Thoracic aorta (tissue), 2 donors: ENCODE results near the gene PBX2. TPM values are rescaled to one million over a fixed set of nuclear protein-coding genes. Genes with fewer than 3 reads are reported as not detected.

Experiments used
- ATAC-seq: fragments of 150-250 bp; one replicate; pipeline ENCODE4 v1.8.0; 2017; ENCODE audit warnings: low read depth; ENCODE audit not compliant: insufficient number of reproducible peaks, low FRiP score
- DNase-seq: peaks from one replicate; pipeline ENCODE4 v3.0.0-alpha.2; 2020; ENCODE audit warnings: low spot score
- H3K27ac ChIP-seq, 2 donors: fragments of 200-600 bp; sonication (generic); 1 replicate in 1 of 2; 2 replicates in 1 of 2; pipeline ENCODE4 v1.5.1; 2016; ENCODE audit warnings: mild to moderate bottlenecking in 2 of 2, moderate library complexity in 2 of 2
- H3K27me3 ChIP-seq: fragments of 200-600 bp; sonication (generic); replicated peaks from 2 replicates; pipeline ENCODE4 v1.6.0; 2016; ENCODE audit warnings: mild to moderate bottlenecking; ENCODE audit not compliant: insufficient read depth
- H3K36me3 ChIP-seq: fragments of 200-600 bp; sonication (generic); one replicate; pipeline ENCODE4 v1.5.1; 2016
- H3K4me1 ChIP-seq, 2 donors: fragments of 200-600 bp; sonication (generic); 1 replicate in 1 of 2; 2 replicates in 1 of 2; pipeline versions ENCODE4 v1.5.1 to v1.6.0; 2016; ENCODE audit warnings: low read depth in 2 of 2, mild to moderate bottlenecking in 1 of 2; ENCODE audit not compliant: control insufficient read depth in 1 of 2
- H3K4me3 ChIP-seq: fragments of 200-600 bp; sonication (generic); 2 replicates; pipeline ENCODE4 v1.5.1; 2016; ENCODE audit warnings: mild to moderate bottlenecking
- H3K9me3 ChIP-seq: fragments of 200-600 bp; sonication (generic); 2 replicates; pipeline ENCODE4 v1.5.1; 2016
- CTCF ChIP-seq: fragments of 200-600 bp; sonication (generic); IDR thresholded peaks from one replicate; pipeline ENCODE4 v1.5.1; 2019; ENCODE audit warnings: antibody characterized with exemption
- total RNA-seq, 2 donors: library from RNA; depleted of rRNA; stranded (reverse); fragments of >200 nt; gene quantifications; one replicate each; pipeline versions ENCODE4 v1.1.0 to v1.2.3, GENCODE V29; 2016

Gene PBX2
- total RNA-seq, 2 donors from 2014 or later, result 35.7 to 59.4 TPM

- ATAC-seq (no peak), DNase-seq (no peak)
- H3K9me3 ChIP-seq, result no peaks in the 10 kb centered on the region
- no peaks in the 10 kb centered on the region for H3K27me3 ChIP-seq
- H3K27ac ChIP-seq, result no peak overlapping the region
- no peak for TF ChIP-seq CTCF
- H3K4me1 ChIP-seq, result peaks cover 8 to 21% of the 10 kb centered on the region in 2 donors
- peaks cover 17% of the 10 kb centered on the region for H3K36me3 ChIP-seq
- no peak overlapping the region for H3K4me3 ChIP-seq
These were observed 16.8 kb downstream of the PBX2 start for GRCh38 chr6:32173051-32173727.

DNA sequence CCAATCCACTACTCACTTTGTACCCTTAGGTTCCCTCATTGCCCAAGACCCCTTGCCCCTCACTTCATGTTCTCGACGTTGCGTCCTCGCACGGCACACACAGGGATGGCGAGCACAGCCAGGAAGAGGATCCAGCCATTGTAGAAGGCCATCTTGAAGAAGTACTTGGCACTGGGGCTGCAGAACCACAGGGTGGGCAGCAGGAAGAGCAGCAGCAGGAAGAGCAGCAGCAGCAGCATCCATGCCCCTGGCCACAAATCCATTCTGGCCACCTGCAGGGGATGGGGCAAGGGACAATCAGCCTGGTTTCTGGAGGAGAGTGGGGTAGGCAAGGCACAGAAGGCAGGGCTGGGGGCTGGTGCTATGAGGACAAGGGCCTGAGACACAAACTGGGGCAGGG lies 18.8 kb downstream of the PBX2 start:
- no peak overlapping the region for H3K27ac ChIP-seq
- ATAC-seq, result no peak
- TF ChIP-seq CTCF, result no peak

GRCh38 chr6:32170294-32170693 lies 19.7 kb downstream of the PBX2 start:
- no peak for TF ChIP-seq CTCF
- peaks cover 28% of the 10 kb centered on the region for H3K36me3 ChIP-seq
- ATAC-seq (no peak), DNase-seq (no peak)
- peaks cover 3 to 10% of the 10 kb centered on the region in 2 donors for H3K4me1 ChIP-seq
- H3K4me3 ChIP-seq, result no peak overlapping the region
- H3K27me3 ChIP-seq, result no peaks in the 10 kb centered on the region
- H3K9me3 ChIP-seq, result no peaks in the 10 kb centered on the region
- no peak overlapping the region for H3K27ac ChIP-seq

More for the DNA sequence above, 18.8 kb downstream of the PBX2 start:
- DNase-seq, result no peak
- Histone ChIP-seq H3K36me3 (peaks cover 24% of the 10 kb centered on the region), H3K27me3 (no peaks in the 10 kb centered on the region), H3K9me3 (no peaks in the 10 kb centered on the region), H3K4me3 (no peak overlapping the region), H3K4me1 (peaks cover 4 to 14% of the 10 kb centered on the region in 2 donors)

DNA sequence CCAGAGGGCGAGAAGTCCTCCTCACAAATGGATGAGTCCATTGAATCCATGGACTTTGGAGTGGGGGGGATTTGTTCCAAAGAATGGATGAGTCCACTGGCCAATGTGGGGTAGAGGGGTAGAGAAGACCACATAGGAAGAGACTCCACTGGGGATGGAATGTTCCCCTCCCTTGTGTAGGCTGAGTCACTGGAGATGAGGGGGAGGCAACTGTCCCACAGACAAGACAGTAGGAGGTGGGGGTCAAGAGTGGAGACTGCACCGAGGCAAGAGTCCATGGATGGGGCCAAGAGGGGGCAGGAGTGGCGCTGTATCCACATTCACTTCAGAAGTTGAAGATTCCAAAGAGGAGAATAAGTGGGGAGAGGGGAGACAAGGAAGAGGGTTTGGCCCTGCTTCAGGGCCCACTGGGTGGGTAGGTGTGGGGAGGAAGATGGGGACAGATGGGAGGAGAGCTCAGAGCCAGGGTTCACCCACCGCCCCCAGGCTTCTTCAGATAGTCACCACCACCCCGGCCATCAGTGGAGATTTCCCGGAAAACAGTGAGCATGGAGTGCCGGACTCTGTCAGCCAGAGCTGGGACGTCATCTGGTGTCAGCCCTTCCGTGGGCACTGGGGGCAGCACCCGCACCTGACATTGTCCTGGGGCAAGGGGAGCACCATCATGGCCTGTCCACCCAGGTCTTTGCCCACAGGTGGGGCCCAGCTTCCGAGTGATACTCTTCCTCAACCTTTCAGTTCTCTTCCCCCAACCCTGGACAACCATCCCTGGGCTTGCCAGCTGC lies 21.0 kb downstream of the PBX2 start:
- DNase-seq (no peak), ATAC-seq (no peak)
- H3K36me3 ChIP-seq, result peaks cover 28% of the 10 kb centered on the region
- H3K4me3 ChIP-seq, result no peak overlapping the region
- TF ChIP-seq CTCF, result no peak
- H3K4me1 ChIP-seq, result no peaks in the 10 kb centered on the region
- H3K27ac ChIP-seq, result no peak overlapping the region
- H3K27me3 ChIP-seq, result no peaks in the 10 kb centered on the region
- H3K9me3 ChIP-seq, result no peaks in the 10 kb centered on the region

DNA sequence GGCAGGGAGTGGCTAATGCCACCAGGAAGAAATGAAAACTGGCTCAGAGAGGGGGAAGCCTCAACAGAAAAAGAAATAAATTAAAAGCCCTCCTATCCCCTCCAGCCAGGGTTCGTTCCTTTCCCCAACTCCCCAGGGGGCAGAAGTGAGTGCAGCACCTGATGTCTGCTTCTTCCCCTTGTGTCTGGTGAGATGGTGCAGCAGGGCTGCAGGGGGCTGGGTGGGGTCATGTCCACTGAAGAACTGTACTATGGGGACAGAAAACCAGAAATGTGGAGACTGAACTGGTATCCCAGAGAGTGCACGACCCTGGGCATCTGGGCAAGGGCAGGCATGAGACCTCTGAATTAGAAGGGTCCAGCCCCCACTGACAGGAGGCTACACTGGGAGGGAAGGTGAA lies 21.7 kb downstream of the PBX2 start:
- TF ChIP-seq CTCF, result no peak
- Histone ChIP-seq H3K27ac (no peak overlapping the region), H3K9me3 (no peaks in the 10 kb centered on the region), H3K4me3 (no peak overlapping the region), H3K4me1 (no peaks in the 10 kb centered on the region), H3K27me3 (no peaks in the 10 kb centered on the region), H3K36me3 (peaks cover 28% of the 10 kb centered on the region)
- ATAC-seq (no peak), DNase-seq (no peak)
